HepG2 (cell line): ENCODE measurements around the gene KIAA0232. TPM values are rescaled to one million over a fixed set of nuclear protein-coding genes. Genes with fewer than 3 reads are reported as not detected.

Source experiments
- ARID3A ChIP-seq: IDR thresholded peaks from 2 replicates; pipeline ENCODE4 v1.6.1; 2012; ENCODE audit warnings: low read depth, low read length, improper control_type of control experiment
- KMT2A ChIP-seq: sonication (generic); formaldehyde crosslinking; IDR thresholded peaks from 2 replicates; pipeline ENCODE4 v1.4.0; 2020; ENCODE audit warnings: missing genetic modification reagents
- MBNL3 ChIP-seq: fragments of 250-450 bp; sonication (Bioruptor Pico); conservative IDR thresholded peaks from 2 replicates; pipeline ENCODE4 v1.8.0; 2022; ENCODE audit warnings: mild to moderate bottlenecking, inconsistent platforms
- NFAT5 ChIP-seq: sonication (generic); formaldehyde crosslinking; IDR thresholded peaks from 2 replicates; pipeline ENCODE4 v1.4.0; 2020; ENCODE audit warnings: missing genetic modification reagents
- NPAS2 ChIP-seq: sonication (generic); formaldehyde crosslinking; IDR thresholded peaks from 2 replicates; pipeline ENCODE4 v1.8.0; 2022; ENCODE audit warnings: mild to moderate bottlenecking, missing genetic modification reagents, borderline replicate concordance
- PCBP2 ChIP-seq: fragments of 200-400 bp; formaldehyde crosslinking; optimal IDR thresholded peaks from 2 replicates; pipeline ENCODE3; 2018; ENCODE audit warnings: low read length, low read depth; ENCODE audit not compliant: poor library complexity, severe bottlenecking
- POLR2AphosphoS5 ChIP-seq: IDR thresholded peaks from 2 replicates; pipeline ENCODE4 v1.6.1; 2012; ENCODE audit warnings: low read depth, low read length
- TGIF2 ChIP-seq: IDR thresholded peaks from 2 replicates; pipeline ENCODE4 v1.6.1; 2016; ENCODE audit warnings: control low read depth, missing compliant biosample characterization
- ZKSCAN5 ChIP-seq: sonication (generic); formaldehyde crosslinking; IDR thresholded peaks from 2 replicates; pipeline ENCODE4 v1.5.1; 2020; ENCODE audit warnings: mild to moderate bottlenecking, missing genetic modification reagents
- ZNF513 ChIP-seq: sonication (generic); formaldehyde crosslinking; conservative IDR thresholded peaks from 2 replicates; pipeline ENCODE4 v1.5.0; 2020; ENCODE audit warnings: missing genetic modification reagents
- ZNF781 ChIP-seq: sonication (generic); formaldehyde crosslinking; IDR thresholded peaks from 2 replicates; pipeline ENCODE4 v1.5.1; 2020; ENCODE audit warnings: borderline replicate concordance, mild to moderate bottlenecking, missing genetic modification reagents; ENCODE audit errors: not compliant biosample characterization
- polyA plus RNA-seq, 8 experiments: library from polyadenylated mRNA; depleted of rRNA in 3 of 8; stranded (reverse) in 7 of 8; unstranded in 1 of 8; fragments of >200 nt; fragmentation: Illumina TruSeq in 4 of 8; extraction: Trizol in 4 of 8; gene quantifications; 2 replicates each; pipeline versions ENCODE4 v1.2.1 to v1.2.3, GENCODE V29; 2011 to 2016; ENCODE audit warnings: low read depth in 4 of 8, missing spikeins in 1 of 8, mixed read lengths in 1 of 8; ENCODE audit not compliant: insufficient read depth in 1 of 8
- total RNA-seq, 5 experiments: library from RNA; depleted of rRNA; stranded (reverse); fragments of >200 nt; fragmentation: Illumina TruSeq; extraction: Trizol; gene quantifications; 2 replicates each; pipeline ENCODE4 v1.2.3, GENCODE V29; 2016; ENCODE audit warnings: low read depth in 1 of 5
- TF ChIP-seq, protein P1 (sequence below): sonication (generic); formaldehyde crosslinking; IDR thresholded peaks from 2 replicates; pipeline ENCODE4 v1.4.0; 2020; ENCODE audit warnings: mild to moderate bottlenecking, low read depth, missing genetic modification reagents
- TF ChIP-seq, protein P2 (sequence below): sonication (generic); formaldehyde crosslinking; IDR thresholded peaks from 2 replicates; pipeline ENCODE4 v1.4.0; 2020; ENCODE audit warnings: missing genetic modification reagents
- TF ChIP-seq, protein P3 (sequence below): IDR thresholded peaks from 2 replicates; pipeline ENCODE4 v1.6.1; 2016; ENCODE audit warnings: missing compliant biosample characterization, missing genetic modification reagents, borderline replicate concordance

The KIAA0232 gene
- total and polyA plus RNA-seq, 2 of the 13 experiments (the other 11 are each of a cell fraction or from before 2014, with no cell fraction given), result 7.8 to 17.1 TPM

GRCh38 chr4:6749340-6750171 lies 33.0 kb upstream of the KIAA0232 start (continued):
- 0 out of 2 replicates have a peak, but pooled peaks have one; percentile 64 for TF ChIP-seq NFAT5 (CRISPR knock-in tag)
- TF ChIP-seq KMT2A (CRISPR knock-in tag), result no peak; the same call in 1 of the 2 replicates
- TF ChIP-seq, protein P1, sequence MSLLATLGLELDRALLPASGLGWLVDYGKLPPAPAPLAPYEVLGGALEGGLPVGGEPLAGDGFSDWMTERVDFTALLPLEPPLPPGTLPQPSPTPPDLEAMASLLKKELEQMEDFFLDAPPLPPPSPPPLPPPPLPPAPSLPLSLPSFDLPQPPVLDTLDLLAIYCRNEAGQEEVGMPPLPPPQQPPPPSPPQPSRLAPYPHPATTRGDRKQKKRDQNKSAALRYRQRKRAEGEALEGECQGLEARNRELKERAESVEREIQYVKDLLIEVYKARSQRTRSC, result no peak
- no peak for TF ChIP-seq MBNL3 (CRISPR knock-in tag)
- TF ChIP-seq, protein P2, sequence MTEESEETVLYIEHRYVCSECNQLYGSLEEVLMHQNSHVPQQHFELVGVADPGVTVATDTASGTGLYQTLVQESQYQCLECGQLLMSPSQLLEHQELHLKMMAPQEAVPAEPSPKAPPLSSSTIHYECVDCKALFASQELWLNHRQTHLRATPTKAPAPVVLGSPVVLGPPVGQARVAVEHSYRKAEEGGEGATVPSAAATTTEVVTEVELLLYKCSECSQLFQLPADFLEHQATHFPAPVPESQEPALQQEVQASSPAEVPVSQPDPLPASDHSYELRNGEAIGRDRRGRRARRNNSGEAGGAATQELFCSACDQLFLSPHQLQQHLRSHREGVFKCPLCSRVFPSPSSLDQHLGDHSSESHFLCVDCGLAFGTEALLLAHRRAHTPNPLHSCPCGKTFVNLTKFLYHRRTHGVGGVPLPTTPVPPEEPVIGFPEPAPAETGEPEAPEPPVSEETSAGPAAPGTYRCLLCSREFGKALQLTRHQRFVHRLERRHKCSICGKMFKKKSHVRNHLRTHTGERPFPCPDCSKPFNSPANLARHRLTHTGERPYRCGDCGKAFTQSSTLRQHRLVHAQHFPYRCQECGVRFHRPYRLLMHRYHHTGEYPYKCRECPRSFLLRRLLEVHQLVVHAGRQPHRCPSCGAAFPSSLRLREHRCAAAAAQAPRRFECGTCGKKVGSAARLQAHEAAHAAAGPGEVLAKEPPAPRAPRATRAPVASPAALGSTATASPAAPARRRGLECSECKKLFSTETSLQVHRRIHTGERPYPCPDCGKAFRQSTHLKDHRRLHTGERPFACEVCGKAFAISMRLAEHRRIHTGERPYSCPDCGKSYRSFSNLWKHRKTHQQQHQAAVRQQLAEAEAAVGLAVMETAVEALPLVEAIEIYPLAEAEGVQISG (CRISPR knock-in tag), result peak; percentile 81
- no peak for TF ChIP-seq ARID3A
- TF ChIP-seq, protein P3, sequence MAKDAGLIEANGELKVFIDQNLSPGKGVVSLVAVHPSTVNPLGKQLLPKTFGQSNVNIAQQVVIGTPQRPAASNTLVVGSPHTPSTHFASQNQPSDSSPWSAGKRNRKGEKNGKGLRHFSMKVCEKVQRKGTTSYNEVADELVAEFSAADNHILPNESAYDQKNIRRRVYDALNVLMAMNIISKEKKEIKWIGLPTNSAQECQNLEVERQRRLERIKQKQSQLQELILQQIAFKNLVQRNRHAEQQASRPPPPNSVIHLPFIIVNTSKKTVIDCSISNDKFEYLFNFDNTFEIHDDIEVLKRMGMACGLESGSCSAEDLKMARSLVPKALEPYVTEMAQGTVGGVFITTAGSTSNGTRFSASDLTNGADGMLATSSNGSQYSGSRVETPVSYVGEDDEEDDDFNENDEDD, result peak; percentile 88; the same call in 1 of the 2 replicates
- peak; percentile 94 for TF ChIP-seq TGIF2
- TF ChIP-seq NPAS2 (CRISPR knock-in tag), result 0 out of 2 replicates have a peak, but pooled peaks have one; percentile 66
- no peak for TF ChIP-seq PCBP2
- TF ChIP-seq ZKSCAN5 (CRISPR knock-in tag), result no peak
- peak; percentile 77 for TF ChIP-seq POLR2AphosphoS5
- TF ChIP-seq ZNF781 (CRISPR knock-in tag), result no peak
- no peak for TF ChIP-seq ZNF513 (CRISPR knock-in tag)
